Measurements from ENCODE around the gene DPYSL5. TPM values are rescaled to one million over a fixed set of nuclear protein-coding genes. Genes with fewer than 3 reads are reported as not detected.

The DPYSL5 gene
- total and polyA plus RNA-seq, 2 donors (not counting 3 experiments of a cell fraction or from before 2014, with no cell fraction given) = not detected

DNA sequence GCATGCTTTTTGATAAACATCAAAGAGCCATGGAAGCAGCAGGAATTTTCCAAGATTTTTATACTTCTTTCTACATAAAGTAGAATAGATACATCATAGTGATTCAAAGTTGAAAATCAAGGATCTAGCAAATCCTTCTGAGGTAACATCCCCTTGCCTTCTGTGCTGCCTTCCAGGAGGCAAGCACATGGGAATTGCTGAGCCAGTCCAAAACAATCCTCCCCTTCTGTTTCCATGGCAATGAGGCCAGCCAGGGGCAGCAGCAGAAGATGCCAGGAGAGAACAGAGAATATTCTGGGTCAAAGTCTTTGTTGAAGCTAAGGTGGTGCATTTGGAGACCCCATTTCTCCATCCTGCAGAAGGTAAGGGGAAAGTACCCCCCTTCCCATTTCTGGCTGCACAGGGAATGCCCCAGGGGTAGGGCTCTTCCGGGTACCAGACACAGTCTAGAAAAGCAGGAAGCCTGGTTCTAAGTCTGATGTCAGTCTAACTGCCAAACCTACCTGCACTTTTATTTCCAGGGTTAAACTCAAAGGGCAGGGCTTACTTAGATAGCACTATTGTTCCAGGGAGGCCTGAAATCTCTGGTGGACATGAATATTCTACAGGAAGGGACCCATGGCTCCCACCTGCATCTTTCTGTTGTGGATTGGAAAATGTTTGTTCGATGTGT lies 40.0 kb upstream of the DPYSL5 start:
- H3K36me3 ChIP-seq (ENCODE audit: control insufficient read depth in 2 of 2, extremely low read depth in 1 of 2, insufficient read depth in 2 of 2, low read length in 2 of 2) = no peaks in the 10 kb centered on the region
- no peak for DNase-seq (ENCODE audit: low read depth, low spot score)
- no TSS peak for BruUV-seq (replicated peaks)

More for the DNA sequence above, 40.0 kb upstream of the DPYSL5 start:
- FAIRE-seq = no peak
- Histone ChIP-seq H3K79me2 (ENCODE audit: control insufficient read depth, insufficient read depth, low read length) (no peaks in the 10 kb centered on the region), H3K4me3 (replicated peaks in 1 of 3; ENCODE audit: insufficient read depth in 1 of 3, low read depth in 1 of 3, low read length in 3 of 3) (no peak overlapping the region), H3K27me3 (ENCODE audit: control insufficient read depth in 2 of 2, insufficient read depth in 2 of 2, low read length in 2 of 2) (peaks cover 0 to 4% of the 10 kb centered on the region in 2 experiments), H4K20me1 (replicated peaks; ENCODE audit: control insufficient read depth, extremely low read depth, insufficient read depth, low read length) (no peaks in the 10 kb centered on the region), H2AFZ (ENCODE audit: low read depth, low read length) (no peak overlapping the region), H3K4me1 (ENCODE audit: control insufficient read depth, extremely low read depth, insufficient read depth, low read length) (no peaks in the 10 kb centered on the region), H3K27ac (ENCODE audit: insufficient read depth, low read depth, low read length) (no peak overlapping the region), H3K9me3 (replicated peaks; ENCODE audit: control insufficient read depth, insufficient read depth, low read length) (no peaks in the 10 kb centered on the region), H3K4me2 (ENCODE audit: insufficient read depth, low read length) (no peak overlapping the region), H3K9ac (replicated peaks; ENCODE audit: extremely low read depth, insufficient read depth, low read length) (no peak overlapping the region), H3K9me1 (replicated peaks; ENCODE audit: control insufficient read depth, extremely low read depth, insufficient read depth, low read length) (no peaks in the 10 kb centered on the region)
- ChIA-PET CTCF (no interaction called here), POLR2A (no interaction called here)
- TF ChIP-seq GATA2 (IDR thresholded peaks at IDR 0.05; ENCODE audit: insufficient read depth, insufficient read length, low read depth, low read length) (no peak), JUN (IDR thresholded peaks at IDR 0.05; ENCODE audit: borderline replicate concordance, insufficient read depth, insufficient read length, low read depth) (no peak), EZH2 (IDR thresholded peaks at IDR 0.05; ENCODE audit: borderline replicate concordance, low read depth, low read length, severe bottlenecking) (no peak), MAX (IDR thresholded peaks at IDR 0.05; ENCODE audit: insufficient read depth, insufficient read length) (no peak), MYC (IDR thresholded peaks at IDR 0.05; ENCODE audit: low read depth, low read length) (no peak), POLR2A (IDR thresholded peaks at IDR 0.05; ENCODE audit: low read depth, low read length) (no peak), FOS (IDR thresholded peaks at IDR 0.05; ENCODE audit: borderline replicate concordance, insufficient read depth, low read length) (no peak), POLR2AphosphoS5 (IDR thresholded peaks at IDR 0.05; ENCODE audit: insufficient read depth, low read depth, low read length) (no peak)
- TF ChIP-seq, protein P1, sequence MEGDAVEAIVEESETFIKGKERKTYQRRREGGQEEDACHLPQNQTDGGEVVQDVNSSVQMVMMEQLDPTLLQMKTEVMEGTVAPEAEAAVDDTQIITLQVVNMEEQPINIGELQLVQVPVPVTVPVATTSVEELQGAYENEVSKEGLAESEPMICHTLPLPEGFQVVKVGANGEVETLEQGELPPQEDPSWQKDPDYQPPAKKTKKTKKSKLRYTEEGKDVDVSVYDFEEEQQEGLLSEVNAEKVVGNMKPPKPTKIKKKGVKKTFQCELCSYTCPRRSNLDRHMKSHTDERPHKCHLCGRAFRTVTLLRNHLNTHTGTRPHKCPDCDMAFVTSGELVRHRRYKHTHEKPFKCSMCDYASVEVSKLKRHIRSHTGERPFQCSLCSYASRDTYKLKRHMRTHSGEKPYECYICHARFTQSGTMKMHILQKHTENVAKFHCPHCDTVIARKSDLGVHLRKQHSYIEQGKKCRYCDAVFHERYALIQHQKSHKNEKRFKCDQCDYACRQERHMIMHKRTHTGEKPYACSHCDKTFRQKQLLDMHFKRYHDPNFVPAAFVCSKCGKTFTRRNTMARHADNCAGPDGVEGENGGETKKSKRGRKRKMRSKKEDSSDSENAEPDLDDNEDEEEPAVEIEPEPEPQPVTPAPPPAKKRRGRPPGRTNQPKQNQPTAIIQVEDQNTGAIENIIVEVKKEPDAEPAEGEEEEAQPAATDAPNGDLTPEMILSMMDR (IDR thresholded peaks at IDR 0.05; ENCODE audit: extremely low read depth in 1 of 2, insufficient read depth in 1 of 2, low read depth in 1 of 2, low read length in 2 of 2) = no peak
- dilution Hi-C loops (cut with MboI; ENCODE audit: extremely low pct_ligation_motif_present, low sequenced_read_pairs) = no loop called here
- intact Hi-C loops (cut with micrococcal nuclease) = no loop called here
